PC-3 (cell line): ENCODE data around the gene RNF182. TPM values are rescaled to one million over a fixed set of nuclear protein-coding genes. Genes with fewer than 3 reads are reported as not detected.

Source experiments
- ATAC-seq: fragments of 200-7000 bp; cut with Tn5 transposase; 2 replicates; pipeline ENCODE4 v1.9.1; 2020; ENCODE audit warnings: mild to moderate bottlenecking, moderate library complexity
- BruUV-seq: library from RNA; stranded (reverse); fragments of 400-500 nt; replicated peaks from 2 replicates; lab custom pipeline; 2021; lab: Mats Ljungman, UMichigan
- CTCF ChIA-PET: fragments of 300-600 bp; sonication (Branson Sonifier 250); formaldehyde crosslinking; loops from one replicate; lab custom pipeline; 2022; ENCODE audit warnings: antibody characterized with exemption; lab: Charles Lee
- POLR2A ChIA-PET: fragments of 300-600 bp; sonication (Branson Sonifier 250); formaldehyde crosslinking; loops from one replicate; lab custom pipeline; 2022; ENCODE audit warnings: antibody characterized with exemption; ENCODE audit not compliant: unreplicated experiment; lab: Charles Lee
- DNase-seq: peaks from one replicate; pipeline ENCODE4 v3.0.0-alpha.2; 2015
- H2AFZ ChIP-seq: fragments of 300-600 bp; sonication (generic); 2 replicates; pipeline ENCODE4 v1.6.0; 2016; ENCODE audit warnings: antibody characterized with exemption, low read length
- H3F3A ChIP-seq: fragments of 300-600 bp; sonication (generic); one replicate; pipeline ENCODE4 v1.6.0; 2017; ENCODE audit warnings: antibody characterized with exemption, low read length, control low read depth, mild to moderate bottlenecking; ENCODE audit not compliant: unreplicated experiment
- H3K27ac ChIP-seq: fragments of 300-600 bp; sonication (generic); 2 replicates; pipeline ENCODE4 v1.5.1; 2016; ENCODE audit warnings: mild to moderate bottlenecking, low read length
- H3K27me3 ChIP-seq: fragments of 300-600 bp; sonication (generic); 2 replicates; pipeline ENCODE4 v1.6.1; 2016; ENCODE audit warnings: low read length, mixed read lengths
- H3K36me3 ChIP-seq: fragments of 300-600 bp; sonication (generic); 2 replicates; pipeline ENCODE4 v1.6.1; 2016; ENCODE audit warnings: low read depth, mixed run types, low read length, mixed read lengths
- H3K4me1 ChIP-seq: fragments of 300-600 bp; sonication (generic); 2 replicates; pipeline ENCODE4 v1.5.1; 2016; ENCODE audit warnings: low read length; ENCODE audit not compliant: insufficient read depth
- H3K4me2 ChIP-seq: fragments of 300-600 bp; sonication (generic); 2 replicates; pipeline ENCODE4 v1.6.0; 2016; ENCODE audit warnings: low read length
- H3K4me3 ChIP-seq: fragments of 300-600 bp; sonication (generic); 2 replicates; pipeline ENCODE4 v1.5.1; 2016; ENCODE audit warnings: mild to moderate bottlenecking, low read length, mixed read lengths
- H3K79me2 ChIP-seq: fragments of 300-600 bp; sonication (generic); 2 replicates; pipeline ENCODE4 v1.6.1; 2017; ENCODE audit warnings: low read length, mixed read lengths
- H3K9ac ChIP-seq: fragments of 300-600 bp; sonication (generic); 2 replicates; pipeline ENCODE4 v1.6.0; 2016; ENCODE audit warnings: mild to moderate bottlenecking, low read length
- H3K9me2 ChIP-seq: fragments of 300-600 bp; sonication (generic); replicated peaks from 2 replicates; pipeline ENCODE4 v1.6.1; 2016; ENCODE audit warnings: mixed run types, low read length, mixed read lengths
- H3K9me3 ChIP-seq: fragments of 300-600 bp; sonication (generic); 2 replicates; pipeline ENCODE4 v1.6.1; 2016; ENCODE audit warnings: low read length, mixed read lengths
- H4K20me1 ChIP-seq: fragments of 300-600 bp; sonication (generic); 2 replicates; pipeline ENCODE4 v1.6.1; 2016; ENCODE audit warnings: low read length, mixed read lengths
- EZH2 ChIP-seq: fragments of 300-600 bp; sonication (generic); IDR thresholded peaks from one replicate; pipeline ENCODE4 v1.6.1; 2017; ENCODE audit warnings: antibody characterized with exemption, mild to moderate bottlenecking, low read length; ENCODE audit not compliant: unreplicated experiment
- EZH2phosphoT487 ChIP-seq: fragments of 300-600 bp; sonication (generic); IDR thresholded peaks from 2 replicates; pipeline ENCODE4 v1.6.1; 2018; ENCODE audit warnings: mild to moderate bottlenecking, antibody characterized with exemption, low read length, borderline replicate concordance
- intact Hi-C: fragments of 100-400 bp; cut with micrococcal nuclease; formaldehyde crosslinking; loops from 2 replicates; pipeline ENCODE4 v1.9.0; 2023
- total RNA-seq: library from RNA; depleted of rRNA; stranded (reverse); fragments of >200 nt; gene quantifications from 2 replicates; pipeline ENCODE4 v1.2.3, GENCODE V29; 2014
- TF ChIP-seq, protein P1 (sequence below): fragments of 300-600 bp; sonication (generic); conservative IDR thresholded peaks from 2 replicates; pipeline ENCODE4 v1.5.1; 2017; ENCODE audit warnings: antibody characterized with exemption, low read depth, mild to moderate bottlenecking, low read length

RNF182 gene
- total RNA-seq, 1 experiment from 2014 or later: 24.7 TPM

DNA sequence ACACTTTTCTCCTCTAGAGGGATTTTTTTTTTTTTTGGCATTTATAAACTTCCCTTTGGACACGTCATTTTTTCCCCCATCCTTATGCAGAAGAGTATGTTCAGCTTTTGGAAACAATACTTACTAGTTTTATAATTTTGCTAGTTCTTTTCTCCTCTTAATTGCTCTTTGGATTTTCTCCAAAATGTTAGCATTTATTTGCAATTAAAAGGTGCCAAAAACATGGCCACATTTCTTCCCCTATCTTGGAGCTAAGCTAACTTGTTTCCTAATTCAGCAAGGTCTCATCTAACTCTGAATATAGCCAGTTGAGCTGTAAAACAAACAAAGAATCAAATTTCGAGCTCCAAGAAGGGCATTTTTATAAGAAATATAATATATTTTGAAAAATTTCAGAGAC lies 39.2 kb upstream of the RNF182 start:
- Histone ChIP-seq H3K9me3 (no peaks in the 10 kb centered on the region), H3K9me2 (no peaks in the 10 kb centered on the region), H3F3A (no peaks in the 10 kb centered on the region), H3K4me1 (no peaks in the 10 kb centered on the region), H3K4me3 (no peak overlapping the region), H3K36me3 (no peaks in the 10 kb centered on the region), H3K9ac (no peak overlapping the region), H3K79me2 (no peaks in the 10 kb centered on the region), H3K27me3 (no peaks in the 10 kb centered on the region), H2AFZ (no peak overlapping the region), H4K20me1 (no peaks in the 10 kb centered on the region), H3K27ac (no peak overlapping the region), H3K4me2 (no peak overlapping the region)
- intact Hi-C loops: no loop called here
- ATAC-seq (no peak), DNase-seq (no peak)
- CTCF ChIA-PET: no interaction called here
- BruUV-seq: no TSS peak
- POLR2A ChIA-PET: no interaction called here
- TF ChIP-seq, protein P1, sequence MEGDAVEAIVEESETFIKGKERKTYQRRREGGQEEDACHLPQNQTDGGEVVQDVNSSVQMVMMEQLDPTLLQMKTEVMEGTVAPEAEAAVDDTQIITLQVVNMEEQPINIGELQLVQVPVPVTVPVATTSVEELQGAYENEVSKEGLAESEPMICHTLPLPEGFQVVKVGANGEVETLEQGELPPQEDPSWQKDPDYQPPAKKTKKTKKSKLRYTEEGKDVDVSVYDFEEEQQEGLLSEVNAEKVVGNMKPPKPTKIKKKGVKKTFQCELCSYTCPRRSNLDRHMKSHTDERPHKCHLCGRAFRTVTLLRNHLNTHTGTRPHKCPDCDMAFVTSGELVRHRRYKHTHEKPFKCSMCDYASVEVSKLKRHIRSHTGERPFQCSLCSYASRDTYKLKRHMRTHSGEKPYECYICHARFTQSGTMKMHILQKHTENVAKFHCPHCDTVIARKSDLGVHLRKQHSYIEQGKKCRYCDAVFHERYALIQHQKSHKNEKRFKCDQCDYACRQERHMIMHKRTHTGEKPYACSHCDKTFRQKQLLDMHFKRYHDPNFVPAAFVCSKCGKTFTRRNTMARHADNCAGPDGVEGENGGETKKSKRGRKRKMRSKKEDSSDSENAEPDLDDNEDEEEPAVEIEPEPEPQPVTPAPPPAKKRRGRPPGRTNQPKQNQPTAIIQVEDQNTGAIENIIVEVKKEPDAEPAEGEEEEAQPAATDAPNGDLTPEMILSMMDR: no peak
- TF ChIP-seq EZH2phosphoT487 (no peak), EZH2 (no peak)

DNA sequence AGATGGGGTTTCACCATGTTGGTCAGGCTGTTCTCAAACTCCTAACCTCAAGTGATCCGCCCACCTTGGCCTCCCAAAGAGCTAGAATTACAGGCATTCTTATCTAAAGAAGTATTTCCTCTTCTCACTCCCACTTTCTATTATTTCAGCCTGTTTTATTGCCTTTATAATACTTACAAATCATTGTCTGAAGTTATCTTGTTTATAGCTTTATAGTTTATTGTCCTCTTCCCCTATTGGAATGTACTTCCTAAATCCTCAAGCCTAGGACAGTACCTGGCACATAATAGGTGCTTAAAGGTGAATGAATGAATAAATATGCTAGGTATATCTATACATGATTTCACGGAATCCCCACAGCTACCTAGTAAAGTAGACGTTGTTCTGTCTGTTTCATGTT lies 37.8 kb upstream of the RNF182 start:
- no peak for TF ChIP-seq EZH2
- no peak for TF ChIP-seq EZH2phosphoT487
- TF ChIP-seq, protein P1: no peak

DNA sequence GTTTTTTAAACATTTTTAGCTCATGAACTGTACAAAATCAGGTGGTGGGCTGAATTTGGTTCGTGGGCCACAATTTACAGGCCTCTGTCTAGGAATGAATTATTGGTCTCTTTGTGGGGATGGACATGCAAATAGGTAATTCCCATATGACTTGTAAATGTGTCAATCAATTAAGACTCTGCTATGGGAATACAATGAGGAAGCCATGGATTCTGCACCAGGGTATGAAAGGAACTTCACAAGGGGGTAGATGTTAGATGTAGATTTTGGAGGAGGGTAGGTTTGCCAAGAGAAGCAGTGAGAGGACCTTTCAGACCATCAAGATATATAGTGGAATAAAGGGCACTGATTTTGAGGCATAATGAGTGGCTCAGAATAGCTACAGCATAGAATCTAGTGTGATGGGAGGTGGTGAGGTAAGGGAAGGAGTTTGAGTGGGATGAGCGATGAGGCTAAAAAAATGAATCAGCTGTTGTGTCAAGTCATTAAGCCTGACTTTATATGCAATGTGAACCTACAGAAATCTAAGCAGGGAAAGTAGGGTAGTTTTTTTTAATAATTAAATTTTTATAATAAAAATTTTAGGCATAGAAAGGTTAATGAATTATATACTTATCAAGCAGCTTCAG lies 32.6 kb upstream of the RNF182 start:
- no peaks in the 10 kb centered on the region for H3K79me2 ChIP-seq
- no peaks in the 10 kb centered on the region for H4K20me1 ChIP-seq
- no peak overlapping the region for H3K27ac ChIP-seq
- peaks cover 4% of the 10 kb centered on the region; the same call in 1 of the 2 replicates for H3K9me3 ChIP-seq
- no peaks in the 10 kb centered on the region for H3K9me2 ChIP-seq
- no peak overlapping the region for H3K9ac ChIP-seq
- no peaks in the 10 kb centered on the region for H3K27me3 ChIP-seq
- intact Hi-C loops: no loop called here
- no peak overlapping the region for H2AFZ ChIP-seq
- ATAC-seq (no peak), DNase-seq (no peak)
- no peak overlapping the region for H3K4me2 ChIP-seq
- ChIA-PET CTCF (interaction anchor here (1.0 kb wide), 1 partner anchor 16 kb away, joined by 4 read pairs; no protein-coding TSS in a partner anchor), POLR2A (no interaction called here)
- BruUV-seq: no TSS peak
- no peaks in the 10 kb centered on the region for H3K4me1 ChIP-seq
- TF ChIP-seq, protein P1: no peak
- TF ChIP-seq EZH2 (no peak), EZH2phosphoT487 (no peak)
- no peaks in the 10 kb centered on the region for H3K36me3 ChIP-seq
- H3K4me3 ChIP-seq: no peak overlapping the region
- H3F3A ChIP-seq: no peaks in the 10 kb centered on the region

More for the DNA sequence above, 37.8 kb upstream of the RNF182 start:
- BruUV-seq: no TSS peak
- H3K27ac ChIP-seq: no peak overlapping the region
- no peak overlapping the region for H2AFZ ChIP-seq
- no peaks in the 10 kb centered on the region for H3K9me3 ChIP-seq
- no peaks in the 10 kb centered on the region for H3K36me3 ChIP-seq
- H3F3A ChIP-seq: no peaks in the 10 kb centered on the region
- no peak overlapping the region for H3K9ac ChIP-seq
- POLR2A ChIA-PET: no interaction called here
- no peak overlapping the region for H3K4me2 ChIP-seq
- no peak for ATAC-seq
- H3K27me3 ChIP-seq: no peaks in the 10 kb centered on the region
- H4K20me1 ChIP-seq: no peaks in the 10 kb centered on the region
- no peaks in the 10 kb centered on the region for H3K79me2 ChIP-seq
- CTCF ChIA-PET: no interaction called here
- H3K9me2 ChIP-seq: no peaks in the 10 kb centered on the region
- intact Hi-C loops: no loop called here
- H3K4me3 ChIP-seq: no peak overlapping the region
- H3K4me1 ChIP-seq: no peaks in the 10 kb centered on the region
- no peak for DNase-seq
